SJSA1 (cell line): Measurements from ENCODE around the gene EPB41L4A. TPM values are rescaled to one million over a fixed set of nuclear protein-coding genes. Genes with fewer than 3 reads are reported as not detected.
"Not testable (repeated sequence)": the region's sequence is repeated elsewhere in the genome, so short reads cannot be mapped to it uniquely, and the experiment has no call there.

Experiments
- DNase-seq, 2 experiments: peaks; one replicate each; pipeline ENCODE4 v3.0.0-alpha.2; 2015 to 2020; ENCODE audit warnings: low spot score in 2 of 2, low read depth in 1 of 2
- H3K27ac ChIP-seq: fragments of 250-450 bp; sonication (Bioruptor Pico); 2 replicates; pipeline ENCODE4 v1.5.1; 2020; ENCODE audit warnings: mild to moderate bottlenecking, moderate library complexity
- H3K27me3 ChIP-seq: fragments of 250-450 bp; sonication (Bioruptor Pico); replicated peaks from 2 replicates; pipeline ENCODE4 v1.5.1; 2020; ENCODE audit warnings: mild to moderate bottlenecking, moderate library complexity
- H3K36me3 ChIP-seq: fragments of 250-450 bp; sonication (Bioruptor Pico); 2 replicates; pipeline ENCODE4 v1.5.1; 2020; ENCODE audit warnings: mild to moderate bottlenecking
- H3K4me1 ChIP-seq: fragments of 250-450 bp; sonication (Bioruptor Pico); replicated peaks from 2 replicates; pipeline ENCODE4 v1.6.1; 2021; ENCODE audit warnings: mild to moderate bottlenecking
- H3K4me3 ChIP-seq: fragments of 250-450 bp; sonication (Bioruptor Pico); 2 replicates; pipeline ENCODE4 v1.5.1; 2020; ENCODE audit warnings: mild to moderate bottlenecking
- H3K9me3 ChIP-seq: fragments of 250-450 bp; sonication (Bioruptor Pico); replicated peaks from 2 replicates; pipeline ENCODE4 v1.5.1; 2020; ENCODE audit warnings: mild to moderate bottlenecking
- total RNA-seq: library from RNA; depleted of rRNA; stranded (reverse); fragments of >200 nt; shearing (Covaris generic); gene quantifications from 2 replicates; pipeline ENCODE4 v1.2.3, GENCODE V29; 2014

Gene EPB41L4A
- total RNA-seq, 1 experiment from 2014 or later, result 0.11 TPM

GRCh38 chr5:112208699-112209615 is 210.1 kb downstream of the EPB41L4A start:
- no peaks in the 10 kb centered on the region for H3K36me3 ChIP-seq
- H3K27ac ChIP-seq, result no peak overlapping the region
- H3K9me3 ChIP-seq, result no peaks in the 10 kb centered on the region
- H3K4me3 ChIP-seq, result no peak overlapping the region
- no peaks in the 10 kb centered on the region for H3K4me1 ChIP-seq
- no peak for DNase-seq
- H3K27me3 ChIP-seq, result no peaks in the 10 kb centered on the region; the same call in none of the 2 replicates

GRCh38 chr5:112208195-112208594 is 210.9 kb downstream of the EPB41L4A start:
- not testable (repeated sequence) for H3K27ac ChIP-seq, DNase-seq, H3K4me1 ChIP-seq, H3K27me3 ChIP-seq, H3K36me3 ChIP-seq, H3K4me3 ChIP-seq, H3K9me3 ChIP-seq

- DNase-seq, result no peak
These were observed 213.2 kb downstream of the EPB41L4A start for GRCh38 chr5:112205846-112206245.

GRCh38 chr5:112203229-112203628 is 215.8 kb downstream of the EPB41L4A start:
- Histone ChIP-seq H3K4me3 (no peak overlapping the region), H3K27me3 (peaks cover 4% of the 10 kb centered on the region), H3K36me3 (no peaks in the 10 kb centered on the region), H3K9me3 (no peaks in the 10 kb centered on the region), H3K4me1 (no peaks in the 10 kb centered on the region), H3K27ac (no peak overlapping the region)
- no peak for DNase-seq

More at GRCh38 chr5:112205846-112206245, 213.2 kb downstream of the EPB41L4A start:
- H3K4me1 ChIP-seq, result no peaks in the 10 kb centered on the region
- H3K36me3 ChIP-seq, result no peaks in the 10 kb centered on the region
- no peak overlapping the region for H3K27ac ChIP-seq
- no peak overlapping the region for H3K4me3 ChIP-seq
- no peaks in the 10 kb centered on the region for H3K9me3 ChIP-seq
- H3K27me3 ChIP-seq, result peaks cover under 1% of the 10 kb centered on the region

GRCh38 chr5:112202694-112203093 is 216.4 kb downstream of the EPB41L4A start:
- Histone ChIP-seq H3K9me3 (no peaks in the 10 kb centered on the region), H3K27me3 (peaks cover 4% of the 10 kb centered on the region), H3K4me1 (no peaks in the 10 kb centered on the region), H3K36me3 (no peaks in the 10 kb centered on the region), H3K27ac (no peak overlapping the region), H3K4me3 (no peak overlapping the region)
- no peak for DNase-seq

GRCh38 chr5:112201141-112201540 is 217.9 kb downstream of the EPB41L4A start:
- peaks cover 4% of the 10 kb centered on the region; the same call in 1 of the 2 replicates for H3K27me3 ChIP-seq
- no peak overlapping the region for H3K27ac ChIP-seq
- no peak for DNase-seq
- H3K4me1 ChIP-seq, result no peaks in the 10 kb centered on the region
- H3K9me3 ChIP-seq, result no peaks in the 10 kb centered on the region
- H3K36me3 ChIP-seq, result no peaks in the 10 kb centered on the region
- H3K4me3 ChIP-seq, result no peak overlapping the region

GRCh38 chr5:112200131-112200530 is 218.9 kb downstream of the EPB41L4A start:
- H3K27me3 ChIP-seq, result peaks cover 4% of the 10 kb centered on the region; the same call in 1 of the 2 replicates
- H3K4me3 ChIP-seq, result no peak overlapping the region
- H3K36me3 ChIP-seq, result no peaks in the 10 kb centered on the region
- no peak overlapping the region for H3K27ac ChIP-seq
- no peaks in the 10 kb centered on the region for H3K4me1 ChIP-seq
- no peaks in the 10 kb centered on the region for H3K9me3 ChIP-seq
- no peak for DNase-seq

- DNase-seq, result no peak
- H3K27me3 ChIP-seq, result peaks cover 17% of the 10 kb centered on the region
- no peak overlapping the region for H3K4me3 ChIP-seq
- no peaks in the 10 kb centered on the region for H3K9me3 ChIP-seq
- H3K36me3 ChIP-seq, result no peaks in the 10 kb centered on the region
- H3K27ac ChIP-seq, result no peak overlapping the region
- H3K4me1 ChIP-seq, result no peaks in the 10 kb centered on the region
These were observed 222.5 kb downstream of the EPB41L4A start for GRCh38 chr5:112196584-112196983.

- DNase-seq, result no peak
- H3K27me3 ChIP-seq, result peaks cover 17% of the 10 kb centered on the region
These were observed 223.2 kb downstream of the EPB41L4A start for GRCh38 chr5:112195924-112196323.

GRCh38 chr5:112192866-112193265 is 226.2 kb downstream of the EPB41L4A start:
- no peak overlapping the region for H3K27ac ChIP-seq

More at GRCh38 chr5:112195924-112196323, 223.2 kb downstream of the EPB41L4A start:
- Histone ChIP-seq H3K4me1 (no peaks in the 10 kb centered on the region), H3K27ac (no peak overlapping the region), H3K9me3 (no peaks in the 10 kb centered on the region), H3K36me3 (no peaks in the 10 kb centered on the region), H3K4me3 (no peak overlapping the region)

GRCh38 chr5:112192072-112192471 is 227.0 kb downstream of the EPB41L4A start:
- DNase-seq, result no peak
- no peaks in the 10 kb centered on the region for H3K36me3 ChIP-seq

More at GRCh38 chr5:112192866-112193265, 226.2 kb downstream of the EPB41L4A start:
- Histone ChIP-seq H3K4me3 (no peak overlapping the region), H3K4me1 (no peaks in the 10 kb centered on the region), H3K9me3 (no peaks in the 10 kb centered on the region), H3K36me3 (no peaks in the 10 kb centered on the region), H3K27me3 (peaks cover 21% of the 10 kb centered on the region; the same call in 1 of the 2 replicates)
- DNase-seq, result no peak

GRCh38 chr5:112189391-112189790 is 229.7 kb downstream of the EPB41L4A start:
- H3K9me3 ChIP-seq, result no peaks in the 10 kb centered on the region
- no peak overlapping the region for H3K4me3 ChIP-seq
- DNase-seq, result no peak
- no peaks in the 10 kb centered on the region for H3K36me3 ChIP-seq
- peaks cover 17% of the 10 kb centered on the region; the same call in 1 of the 2 replicates for H3K27me3 ChIP-seq
- H3K4me1 ChIP-seq, result no peaks in the 10 kb centered on the region
- no peak overlapping the region for H3K27ac ChIP-seq

More at GRCh38 chr5:112192072-112192471, 227.0 kb downstream of the EPB41L4A start:
- Histone ChIP-seq H3K27ac (no peak overlapping the region), H3K27me3 (peaks cover 21% of the 10 kb centered on the region; the same call in 1 of the 2 replicates), H3K4me3 (no peak overlapping the region), H3K4me1 (no peaks in the 10 kb centered on the region), H3K9me3 (no peaks in the 10 kb centered on the region)

GRCh38 chr5:112186401-112186990 is 232.6 kb downstream of the EPB41L4A start:
- peaks cover 17% of the 10 kb centered on the region for H3K27me3 ChIP-seq
- peak in 1 of 2 experiments; percentile 22 for DNase-seq
- H3K4me1 ChIP-seq, result no peaks in the 10 kb centered on the region
- H3K36me3 ChIP-seq, result no peaks in the 10 kb centered on the region
- no peak overlapping the region for H3K4me3 ChIP-seq
- H3K27ac ChIP-seq, result no peak overlapping the region
- H3K9me3 ChIP-seq, result no peaks in the 10 kb centered on the region

GRCh38 chr5:112183874-112184273 is 235.2 kb downstream of the EPB41L4A start:
- Histone ChIP-seq H3K36me3 (no peaks in the 10 kb centered on the region), H3K27ac (no peak overlapping the region), H3K4me3 (no peak overlapping the region), H3K27me3 (peaks cover 12% of the 10 kb centered on the region), H3K9me3 (no peaks in the 10 kb centered on the region), H3K4me1 (no peaks in the 10 kb centered on the region)
- no peak for DNase-seq
